GM13977 (cell line): ENCODE results near the gene ARL6IP1.
"Not testable (repeated sequence)": the region's sequence is repeated elsewhere in the genome, so short reads cannot be mapped to it uniquely, and the experiment has no call there.

Source experiments
- DNase-seq: peaks from one replicate; pipeline ENCODE4 v3.0.0; 2012; ENCODE audit warnings: low spot score
- CTCF ChIP-seq: IDR thresholded peaks from 2 replicates; pipeline ENCODE4 v1.5.1; 2012; ENCODE audit warnings: mild to moderate bottlenecking, control low read depth; ENCODE audit not compliant: insufficient read depth; ENCODE audit errors: extremely low read depth, missing control alignments
- in situ Hi-C: fragments of 300-500 bp; cut with MboI; formaldehyde crosslinking; loops from one replicate; pipeline ENCODE4 v1.12.0; 2022; ENCODE audit warnings: low sequenced_read_pairs, low pct_unique_long_range_greater_than_20kb, mixed read lengths, inconsistent platforms; ENCODE audit not compliant: unreplicated experiment

ARL6IP1 gene

GRCh38 chr16:18759598-18760520 is 41.5 kb downstream of the ARL6IP1 start:
- peak; percentile 53 for TF ChIP-seq CTCF
- DNase-seq, in situ Hi-C loops: not testable (repeated sequence)

GRCh38 chr16:18757960-18758660 is 43.2 kb downstream of the ARL6IP1 start:
- DNase-seq, in situ Hi-C loops: not testable (repeated sequence)

- DNase-seq, in situ Hi-C loops: not testable (repeated sequence)
Observed at GRCh38 chr16:18756639-18757038, 44.7 kb downstream of the ARL6IP1 start.

GRCh38 chr16:18742870-18743269 is 58.5 kb downstream of the ARL6IP1 start:
- DNase-seq, in situ Hi-C loops: not testable (repeated sequence)
